Colonic mucosa (tissue), 4 donors: Measurements from ENCODE around the gene IL36G. TPM values are rescaled to one million over a fixed set of nuclear protein-coding genes. Genes with fewer than 3 reads are reported as not detected.

Experiments used
- DNase-seq: peaks from one replicate; pipeline ENCODE4 v3.0.0-alpha.2; 2020
- H3K27ac ChIP-seq: fragments of 200-600 bp; one replicate; pipeline ENCODE4 v1.8.0; 2021
- H3K27me3 ChIP-seq: fragments of 200-600 bp; one replicate; pipeline ENCODE4 v1.8.0; 2021
- H3K36me3 ChIP-seq: fragments of 200-600 bp; one replicate; pipeline ENCODE4 v1.8.0; 2021
- H3K4me1 ChIP-seq: fragments of 200-600 bp; one replicate; pipeline ENCODE4 v1.8.0; 2021; ENCODE audit warnings: mild to moderate bottlenecking
- H3K4me3 ChIP-seq: fragments of 200-600 bp; one replicate; pipeline ENCODE4 v1.8.0; 2021
- H3K9ac ChIP-seq, 2 donors: one replicate each; pipeline ENCODE4 v1.7.0; 2013; ENCODE audit warnings: control low read depth in 2 of 2, low read depth in 2 of 2, low read length in 2 of 2
- H3K9me3 ChIP-seq: fragments of 200-600 bp; one replicate; pipeline ENCODE4 v1.8.0; 2021
- intact Hi-C: fragments of 100-400 bp; cut with DNase I; formaldehyde crosslinking; loops from one replicate; pipeline ENCODE4 v1.14.1; 2022
- total RNA-seq, 2 donors: library from RNA; stranded (reverse); fragmentation: NEBNext Ultra II Directional in 1 of 2; extraction: Animal tissue kit (Norgen Biotek cat#: 25700) in 1 of 2; gene quantifications; one replicate each; pipeline ENCODE4 v1.2.1, GENCODE V29; 2021
- TF ChIP-seq, protein P1 (sequence below): fragments of 200-600 bp; IDR thresholded peaks from one replicate; pipeline ENCODE4 v1.8.0; 2022; ENCODE audit warnings: antibody characterized with exemption, mild to moderate bottlenecking
- donor health status: healthy.
- donor health status: DM: no; HTN: no; CAD: no.
- donor health status: DM: no; HTN: no; CAD: no.

The IL36G gene
- total RNA-seq, 2 donors from 2014 or later = 0.40 to 0.69 TPM

DNA sequence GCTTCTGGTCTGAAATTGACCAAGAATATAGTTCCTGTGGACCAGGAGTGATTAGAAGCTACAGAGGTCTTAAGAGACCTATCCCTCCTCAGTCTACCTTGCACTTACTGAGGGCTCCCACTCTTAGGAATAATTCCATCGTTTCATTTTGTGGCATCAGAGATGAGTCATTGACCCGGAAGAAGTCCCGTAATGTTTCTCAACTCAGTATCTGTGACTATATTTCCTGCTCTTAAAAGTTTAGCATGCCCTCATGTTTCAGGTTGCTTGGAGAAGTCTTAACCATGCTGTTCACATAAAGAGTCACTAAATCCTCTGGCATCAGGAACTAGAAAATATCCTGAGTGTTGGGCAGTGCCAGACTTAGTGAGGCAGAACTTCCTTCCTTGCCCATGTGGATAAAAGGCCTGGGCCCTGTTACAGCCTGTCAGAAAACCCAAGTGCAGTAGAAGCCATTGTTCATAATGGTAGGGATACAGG is 27.3 kb downstream of the IL36G start, which contains the start of gene IL36A:
Gene IL36A, plus strand, starts transcription at position 430 of the 480 bp plus-strand sequence. CDS start 413 bp downstream, outside the sequence.
- intact Hi-C loops = no loop called here
- H3K27ac ChIP-seq = no peak within 1 kb of the TSS

DNA sequence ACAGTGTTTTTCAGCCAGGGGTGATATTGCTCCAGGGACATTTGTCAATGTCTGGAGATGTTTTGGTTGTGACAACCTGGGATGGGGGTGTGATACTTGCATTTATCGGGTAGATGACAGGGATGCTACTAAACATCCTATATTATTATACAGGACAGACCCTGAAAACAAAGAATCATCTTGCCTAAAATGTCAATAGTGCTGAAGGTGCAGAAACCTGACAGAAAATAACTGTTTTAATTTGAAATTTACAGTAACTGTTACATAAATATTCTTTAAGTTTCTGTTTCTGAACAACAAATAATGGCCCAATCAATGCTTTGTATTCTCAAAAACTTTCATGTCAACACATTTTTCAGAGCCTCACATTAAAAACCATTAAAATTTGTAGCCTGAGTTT is 29.4 kb downstream of the IL36G start:
- Histone ChIP-seq H3K4me1 (no peaks in the 10 kb centered on the region), H3K4me3 (no peak overlapping the region), H3K27me3 (no peaks in the 10 kb centered on the region), H3K27ac (no peak overlapping the region), H3K36me3 (no peaks in the 10 kb centered on the region), H3K9ac (no peak overlapping the region), H3K9me3 (no peaks in the 10 kb centered on the region)
- no peak for DNase-seq
- TF ChIP-seq, protein P1, sequence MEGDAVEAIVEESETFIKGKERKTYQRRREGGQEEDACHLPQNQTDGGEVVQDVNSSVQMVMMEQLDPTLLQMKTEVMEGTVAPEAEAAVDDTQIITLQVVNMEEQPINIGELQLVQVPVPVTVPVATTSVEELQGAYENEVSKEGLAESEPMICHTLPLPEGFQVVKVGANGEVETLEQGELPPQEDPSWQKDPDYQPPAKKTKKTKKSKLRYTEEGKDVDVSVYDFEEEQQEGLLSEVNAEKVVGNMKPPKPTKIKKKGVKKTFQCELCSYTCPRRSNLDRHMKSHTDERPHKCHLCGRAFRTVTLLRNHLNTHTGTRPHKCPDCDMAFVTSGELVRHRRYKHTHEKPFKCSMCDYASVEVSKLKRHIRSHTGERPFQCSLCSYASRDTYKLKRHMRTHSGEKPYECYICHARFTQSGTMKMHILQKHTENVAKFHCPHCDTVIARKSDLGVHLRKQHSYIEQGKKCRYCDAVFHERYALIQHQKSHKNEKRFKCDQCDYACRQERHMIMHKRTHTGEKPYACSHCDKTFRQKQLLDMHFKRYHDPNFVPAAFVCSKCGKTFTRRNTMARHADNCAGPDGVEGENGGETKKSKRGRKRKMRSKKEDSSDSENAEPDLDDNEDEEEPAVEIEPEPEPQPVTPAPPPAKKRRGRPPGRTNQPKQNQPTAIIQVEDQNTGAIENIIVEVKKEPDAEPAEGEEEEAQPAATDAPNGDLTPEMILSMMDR = no peak
- intact Hi-C loops = no loop called here

More for the DNA sequence above, 27.3 kb downstream of the IL36G start, which contains the start of gene IL36A:
- Histone ChIP-seq H3K27me3 (no peaks in the 10 kb centered on the region), H3K9ac (no peak within 1 kb of the TSS), H3K4me1 (no peaks in the 10 kb centered on the region), H3K9me3 (no peaks in the 10 kb centered on the region), H3K4me3 (no peak within 1 kb of the TSS), H3K36me3 (no peaks in the 10 kb centered on the region)
- TF ChIP-seq, protein P1 = no peak
- no peak for DNase-seq

DNA sequence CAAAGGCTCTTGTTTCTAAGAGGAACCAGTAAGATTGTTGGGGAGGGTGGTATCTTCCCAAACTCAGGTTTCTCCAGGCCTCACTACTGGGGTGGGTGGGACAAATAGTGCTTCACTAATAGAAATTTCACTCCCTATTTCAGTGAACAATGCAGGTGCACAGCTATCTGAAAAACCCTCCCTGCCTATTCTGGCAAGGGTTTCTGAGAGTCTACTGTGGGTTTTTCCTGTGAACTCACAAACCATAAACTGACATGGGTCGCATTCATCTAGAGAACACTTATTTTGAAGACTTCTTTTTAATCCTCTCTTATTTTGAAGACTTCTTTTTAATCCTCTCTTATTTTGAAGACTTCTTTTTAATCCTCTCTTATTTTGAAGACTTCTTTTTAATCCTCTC is 31.8 kb downstream of the IL36G start:
- Histone ChIP-seq H3K4me1 (no peaks in the 10 kb centered on the region), H3K4me3 (no peak overlapping the region), H3K36me3 (no peaks in the 10 kb centered on the region), H3K9me3 (no peaks in the 10 kb centered on the region), H3K9ac (no peak overlapping the region), H3K27me3 (no peaks in the 10 kb centered on the region), H3K27ac (no peak overlapping the region)
- no peak for DNase-seq
- intact Hi-C loops = no loop called here
- TF ChIP-seq, protein P1 = no peak

DNA sequence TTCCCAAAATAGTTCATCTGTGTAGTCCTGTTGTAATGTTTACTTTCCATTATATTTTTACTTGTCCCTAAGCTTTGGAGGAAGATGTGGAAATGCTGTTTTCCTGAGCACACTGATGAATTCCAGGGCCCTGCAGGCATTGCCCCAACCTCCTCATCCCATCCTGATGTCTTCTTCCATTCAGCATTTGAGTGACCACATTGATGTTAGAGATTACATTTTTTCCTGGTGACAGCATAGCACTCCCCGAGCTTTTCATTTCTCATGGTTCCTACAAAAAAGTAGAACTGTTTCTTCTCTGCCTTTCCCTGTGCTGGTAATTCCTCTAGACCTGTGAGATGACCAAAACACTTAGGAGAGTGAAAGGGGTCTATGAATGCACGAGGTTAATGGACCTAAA is 32.3 kb downstream of the IL36G start:
- TF ChIP-seq, protein P1 = no peak
- Histone ChIP-seq H3K4me3 (no peak overlapping the region), H3K4me1 (no peaks in the 10 kb centered on the region), H3K9me3 (no peaks in the 10 kb centered on the region), H3K9ac (no peak overlapping the region), H3K27me3 (no peaks in the 10 kb centered on the region), H3K27ac (no peak overlapping the region), H3K36me3 (no peaks in the 10 kb centered on the region)
- no peak for DNase-seq
- intact Hi-C loops = no loop called here

DNA sequence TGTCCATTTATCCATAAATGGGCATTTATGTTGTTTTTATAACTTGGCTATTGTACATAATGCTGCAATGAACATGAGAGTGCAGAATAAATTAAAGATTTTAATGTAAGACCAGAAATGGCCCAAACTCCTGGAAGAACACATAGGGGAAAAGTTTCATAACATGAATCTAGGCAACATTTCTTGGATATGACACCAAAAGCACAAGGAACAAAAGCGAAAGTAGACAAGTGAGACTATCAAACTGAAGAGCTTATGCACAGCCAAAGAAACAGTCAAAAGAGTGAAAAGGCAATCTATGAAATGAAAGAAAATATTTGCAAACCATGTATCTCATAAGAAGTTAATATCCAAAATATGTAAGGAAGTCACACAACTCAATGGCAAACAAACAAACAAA is 33.3 kb downstream of the IL36G start:
- H3K27ac ChIP-seq = no peak overlapping the region
- no peak overlapping the region for H3K9ac ChIP-seq
- intact Hi-C loops = no loop called here
- no peaks in the 10 kb centered on the region for H3K36me3 ChIP-seq
- H3K4me1 ChIP-seq = no peaks in the 10 kb centered on the region
- no peak overlapping the region for H3K4me3 ChIP-seq
- H3K9me3 ChIP-seq = no peaks in the 10 kb centered on the region
- no peaks in the 10 kb centered on the region for H3K27me3 ChIP-seq
- TF ChIP-seq, protein P1 = no peak
- DNase-seq = no peak
